ENCODE data around the gene EHMT1.

Gene EHMT1

DNA sequence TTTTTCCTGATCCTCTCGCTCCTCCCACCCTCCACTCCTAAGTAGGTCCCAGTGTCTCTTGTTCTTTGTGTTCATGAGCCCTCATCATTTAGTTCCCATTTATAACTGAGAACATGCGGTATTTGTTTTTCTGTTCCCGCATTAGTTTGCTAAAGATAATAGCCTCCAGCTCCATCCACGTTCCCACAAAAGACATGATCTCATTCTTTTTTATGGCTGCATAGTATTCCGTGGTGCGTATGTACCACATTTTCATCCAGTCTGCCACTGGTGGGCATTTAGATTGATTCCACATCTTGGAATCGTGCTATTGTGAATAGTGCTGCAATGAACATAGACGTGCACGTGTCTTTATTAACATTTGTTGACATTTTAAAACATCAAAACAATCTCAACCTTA lies 224.6 kb downstream of the EHMT1 start:
- no peak for TF ChIP-seq YY1 (IDR thresholded peaks at IDR 0.05; ENCODE audit: low read depth)
- TF ChIP-seq, protein P1, sequence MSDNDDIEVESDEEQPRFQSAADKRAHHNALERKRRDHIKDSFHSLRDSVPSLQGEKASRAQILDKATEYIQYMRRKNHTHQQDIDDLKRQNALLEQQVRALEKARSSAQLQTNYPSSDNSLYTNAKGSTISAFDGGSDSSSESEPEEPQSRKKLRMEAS (IDR thresholded peaks at IDR 0.05): no peak
- no peak for TF ChIP-seq NFIC (IDR thresholded peaks at IDR 0.05)
- no peak for TF ChIP-seq EP300 (IDR thresholded peaks at IDR 0.05; ENCODE audit: borderline replicate concordance)
- TF ChIP-seq, protein P2, sequence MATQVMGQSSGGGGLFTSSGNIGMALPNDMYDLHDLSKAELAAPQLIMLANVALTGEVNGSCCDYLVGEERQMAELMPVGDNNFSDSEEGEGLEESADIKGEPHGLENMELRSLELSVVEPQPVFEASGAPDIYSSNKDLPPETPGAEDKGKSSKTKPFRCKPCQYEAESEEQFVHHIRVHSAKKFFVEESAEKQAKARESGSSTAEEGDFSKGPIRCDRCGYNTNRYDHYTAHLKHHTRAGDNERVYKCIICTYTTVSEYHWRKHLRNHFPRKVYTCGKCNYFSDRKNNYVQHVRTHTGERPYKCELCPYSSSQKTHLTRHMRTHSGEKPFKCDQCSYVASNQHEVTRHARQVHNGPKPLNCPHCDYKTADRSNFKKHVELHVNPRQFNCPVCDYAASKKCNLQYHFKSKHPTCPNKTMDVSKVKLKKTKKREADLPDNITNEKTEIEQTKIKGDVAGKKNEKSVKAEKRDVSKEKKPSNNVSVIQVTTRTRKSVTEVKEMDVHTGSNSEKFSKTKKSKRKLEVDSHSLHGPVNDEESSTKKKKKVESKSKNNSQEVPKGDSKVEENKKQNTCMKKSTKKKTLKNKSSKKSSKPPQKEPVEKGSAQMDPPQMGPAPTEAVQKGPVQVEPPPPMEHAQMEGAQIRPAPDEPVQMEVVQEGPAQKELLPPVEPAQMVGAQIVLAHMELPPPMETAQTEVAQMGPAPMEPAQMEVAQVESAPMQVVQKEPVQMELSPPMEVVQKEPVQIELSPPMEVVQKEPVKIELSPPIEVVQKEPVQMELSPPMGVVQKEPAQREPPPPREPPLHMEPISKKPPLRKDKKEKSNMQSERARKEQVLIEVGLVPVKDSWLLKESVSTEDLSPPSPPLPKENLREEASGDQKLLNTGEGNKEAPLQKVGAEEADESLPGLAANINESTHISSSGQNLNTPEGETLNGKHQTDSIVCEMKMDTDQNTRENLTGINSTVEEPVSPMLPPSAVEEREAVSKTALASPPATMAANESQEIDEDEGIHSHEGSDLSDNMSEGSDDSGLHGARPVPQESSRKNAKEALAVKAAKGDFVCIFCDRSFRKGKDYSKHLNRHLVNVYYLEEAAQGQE (IDR thresholded peaks at IDR 0.05; ENCODE audit: low read depth): no peak

DNA sequence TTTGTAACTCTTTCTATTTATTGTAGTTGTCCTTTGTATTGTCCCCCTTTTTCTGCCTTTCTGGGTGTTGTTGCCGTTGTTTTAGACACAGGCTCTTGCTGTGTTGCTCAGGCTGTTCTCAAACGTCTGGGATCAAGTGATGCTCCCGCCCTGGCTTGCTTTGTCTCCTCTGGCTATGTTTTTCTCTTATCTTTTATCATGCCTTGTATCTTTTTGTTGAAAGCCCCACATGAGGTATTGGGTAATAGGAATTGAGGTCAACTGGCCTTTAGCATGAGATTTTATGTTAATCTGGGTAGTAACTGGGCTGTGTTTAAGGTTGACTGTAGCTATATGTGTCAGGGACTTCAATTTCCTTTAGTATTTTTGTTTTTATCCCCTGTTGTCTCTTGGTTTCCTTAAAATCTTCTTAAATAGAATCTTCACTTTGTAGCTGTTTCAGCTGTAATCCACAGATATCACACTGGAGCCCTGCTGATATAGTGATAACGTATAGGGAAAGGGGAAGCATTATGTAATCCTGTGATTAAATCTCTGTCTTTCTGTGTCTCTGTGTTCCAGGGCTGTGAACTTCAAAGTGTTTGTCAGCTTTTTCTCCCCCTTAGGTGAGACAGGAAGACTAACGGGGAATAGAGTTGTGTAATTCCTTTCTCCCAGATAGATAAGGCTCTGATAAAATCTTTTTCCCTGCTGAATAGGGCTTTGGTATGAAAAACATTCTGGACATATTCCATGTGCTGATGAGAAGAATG lies 232.9 kb downstream of the EHMT1 start:
- TF ChIP-seq EP300 (IDR thresholded peaks at IDR 0.05; ENCODE audit: borderline replicate concordance): no peak
- TF ChIP-seq YY1 (IDR thresholded peaks at IDR 0.05; ENCODE audit: low read depth): no peak
- TF ChIP-seq, protein P2 (IDR thresholded peaks at IDR 0.05; ENCODE audit: low read depth): no peak
- TF ChIP-seq EGR1 (IDR thresholded peaks at IDR 0.05): no peak
- TF ChIP-seq TAF1 (IDR thresholded peaks at IDR 0.05; ENCODE audit: low read depth): no peak
- TF ChIP-seq TCF12 (IDR thresholded peaks at IDR 0.05; ENCODE audit: low read depth): no peak
- no peak for TF ChIP-seq TEAD4 (IDR thresholded peaks at IDR 0.05)
- no peak for TF ChIP-seq NFIC (IDR thresholded peaks at IDR 0.05)
- TF ChIP-seq RAD21 (IDR thresholded peaks at IDR 0.05; ENCODE audit: low read depth): no peak

DNA sequence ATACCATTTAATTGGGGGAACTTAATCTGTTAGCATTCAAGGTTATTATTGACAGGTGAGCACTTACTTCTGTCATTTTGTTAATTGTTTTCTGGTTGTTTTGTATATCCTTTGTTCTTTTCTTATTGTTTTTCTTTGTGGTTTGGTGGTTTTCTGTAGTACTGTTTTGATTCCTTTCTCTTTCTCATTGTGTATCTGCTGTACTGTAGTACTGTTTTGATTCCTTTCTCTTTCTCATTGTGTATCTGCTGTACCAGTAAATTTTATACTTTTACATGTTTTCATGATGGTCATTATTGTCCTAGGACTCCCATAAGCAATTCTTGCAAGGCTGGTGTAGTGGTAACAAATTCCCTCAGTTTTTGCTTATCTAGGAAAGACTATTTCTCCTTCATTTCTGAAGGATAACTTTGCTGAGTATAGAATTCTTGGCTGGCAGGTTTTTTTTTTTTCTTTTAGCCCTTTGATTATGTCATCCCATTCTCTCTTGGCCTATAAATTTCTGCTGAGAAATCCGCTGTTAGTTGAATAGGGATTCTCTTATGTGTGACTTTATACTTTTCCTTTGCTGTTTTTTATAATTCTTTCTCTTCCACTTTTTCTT lies 234.7 kb downstream of the EHMT1 start:
- no peak for TF ChIP-seq ZBTB7A (IDR thresholded peaks at IDR 0.05; ENCODE audit: low read depth)
- TF ChIP-seq CREB1 (IDR thresholded peaks at IDR 0.05; ENCODE audit: low read depth): no peak
- TF ChIP-seq EP300 (IDR thresholded peaks at IDR 0.05; ENCODE audit: borderline replicate concordance): no peak
- TF ChIP-seq RAD21 (IDR thresholded peaks at IDR 0.05; ENCODE audit: low read depth): no peak
- no peak for TF ChIP-seq CEBPB (IDR thresholded peaks at IDR 0.05)
- no peak for TF ChIP-seq FOXM1 (IDR thresholded peaks at IDR 0.05; ENCODE audit: borderline replicate concordance, low read depth)
- TF ChIP-seq TAF1 (IDR thresholded peaks at IDR 0.05; ENCODE audit: low read depth): no peak
- TF ChIP-seq, protein P1 (IDR thresholded peaks at IDR 0.05): no peak
- no peak for TF ChIP-seq EGR1 (IDR thresholded peaks at IDR 0.05)
- TF ChIP-seq, protein P3, sequence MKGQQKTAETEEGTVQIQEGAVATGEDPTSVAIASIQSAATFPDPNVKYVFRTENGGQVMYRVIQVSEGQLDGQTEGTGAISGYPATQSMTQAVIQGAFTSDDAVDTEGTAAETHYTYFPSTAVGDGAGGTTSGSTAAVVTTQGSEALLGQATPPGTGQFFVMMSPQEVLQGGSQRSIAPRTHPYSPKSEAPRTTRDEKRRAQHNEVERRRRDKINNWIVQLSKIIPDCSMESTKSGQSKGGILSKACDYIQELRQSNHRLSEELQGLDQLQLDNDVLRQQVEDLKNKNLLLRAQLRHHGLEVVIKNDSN (IDR thresholded peaks at IDR 0.05): no peak
- TF ChIP-seq TEAD4 (IDR thresholded peaks at IDR 0.05): no peak
- TF ChIP-seq TCF12 (IDR thresholded peaks at IDR 0.05; ENCODE audit: low read depth): no peak
- TF ChIP-seq NFIC (IDR thresholded peaks at IDR 0.05): no peak
- TF ChIP-seq, protein P2 (IDR thresholded peaks at IDR 0.05; ENCODE audit: low read depth): no peak
- no peak for TF ChIP-seq YY1 (IDR thresholded peaks at IDR 0.05; ENCODE audit: low read depth)

DNA sequence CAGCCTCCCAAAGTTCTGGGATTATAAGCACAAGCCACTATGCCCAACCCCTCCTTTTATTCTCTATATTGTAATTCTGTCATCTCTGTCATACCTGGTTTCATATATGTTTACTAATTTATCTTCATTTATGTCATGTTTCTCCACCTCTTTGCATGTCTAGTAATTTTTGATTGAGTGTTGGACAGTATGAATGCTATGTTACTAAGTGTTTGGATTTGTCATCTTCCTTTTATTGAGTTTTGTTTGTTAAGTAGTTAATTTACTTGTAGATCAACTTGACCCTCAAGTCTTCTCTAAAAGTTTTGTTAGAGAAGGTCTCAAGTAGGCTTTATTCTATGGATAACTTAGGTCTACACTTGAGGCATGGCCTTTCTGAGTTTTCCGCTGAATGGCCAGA lies 241.6 kb downstream of the EHMT1 start:
- TF ChIP-seq CEBPB (IDR thresholded peaks at IDR 0.05): no peak

DNA sequence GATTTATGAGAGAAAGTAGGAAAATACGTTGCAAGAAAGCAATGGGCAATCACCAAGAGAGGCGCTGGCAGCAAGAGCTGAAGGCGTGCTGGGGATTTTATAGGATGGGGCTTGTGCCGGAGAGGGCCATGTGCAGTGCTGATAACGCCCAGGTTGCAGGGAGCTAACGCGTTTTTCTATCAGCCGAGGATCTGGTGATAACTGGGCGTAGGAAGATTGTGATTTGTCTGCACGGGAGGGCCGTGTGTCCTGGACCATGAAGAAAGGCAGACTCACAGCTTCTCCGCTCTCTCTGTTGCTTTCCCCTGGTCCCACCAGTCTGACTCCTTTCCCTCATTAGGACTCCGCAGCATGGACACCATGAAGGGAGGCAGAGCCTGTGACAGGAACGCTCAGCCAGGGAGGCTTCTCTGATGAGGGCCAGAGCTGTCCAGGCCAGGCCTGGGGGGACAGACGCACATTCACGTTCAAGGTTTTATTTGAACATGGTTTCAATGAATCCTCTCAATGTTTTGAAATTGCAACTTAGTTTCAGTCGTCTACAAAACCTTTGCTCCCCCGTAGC lies 246.9 kb downstream of the EHMT1 start:
- TF ChIP-seq RAD21 (IDR thresholded peaks at IDR 0.05; ENCODE audit: low read depth) (no peak), TEAD4 (IDR thresholded peaks at IDR 0.05) (no peak), YY1 (IDR thresholded peaks at IDR 0.05; ENCODE audit: low read depth) (no peak), CREB1 (IDR thresholded peaks at IDR 0.05; ENCODE audit: low read depth) (no peak), EP300 (IDR thresholded peaks at IDR 0.05; ENCODE audit: borderline replicate concordance) (no peak), NFIC (IDR thresholded peaks at IDR 0.05) (no peak), FOXM1 (IDR thresholded peaks at IDR 0.05; ENCODE audit: borderline replicate concordance, low read depth) (no peak), EGR1 (IDR thresholded peaks at IDR 0.05) (no peak)
- TF ChIP-seq, protein P1 (IDR thresholded peaks at IDR 0.05): no peak
